Prostate gland (tissue), 2 donors: ENCODE measurements around the gene DIPK1C. TPM values are rescaled to one million over a fixed set of nuclear protein-coding genes. Genes with fewer than 3 reads are reported as not detected.

ENCODE experiments used
- DNase-seq: peaks from one replicate; pipeline ENCODE4 v3.0.0-alpha.2; 2019; ENCODE audit warnings: low spot score
- H3K27ac ChIP-seq, 2 donors: fragments of 200-600 bp; sonication (generic); 2 replicates each; pipeline ENCODE4 v1.5.1; 2017 to 2019
- H3K27me3 ChIP-seq: fragments of 200-600 bp; sonication (generic); replicated peaks from 2 replicates; pipeline ENCODE4 v1.5.1; 2019; ENCODE audit not compliant: insufficient read depth
- H3K36me3 ChIP-seq, 2 donors: fragments of 200-600 bp; sonication (generic); 1 replicate in 1 of 2; 2 replicates in 1 of 2; pipeline versions ENCODE4 v1.5.1 to v1.8.1; 2017 to 2019
- H3K4me1 ChIP-seq: fragments of 200-600 bp; sonication (generic); replicated peaks from 2 replicates; pipeline ENCODE4 v1.5.1; 2019
- H3K4me3 ChIP-seq, 2 donors: fragments of 200-600 bp; sonication (generic); 2 replicates each; pipeline ENCODE4 v1.5.1; 2017 to 2019
- H3K9me3 ChIP-seq: fragments of 200-600 bp; sonication (generic); 2 replicates; pipeline ENCODE4 v1.5.1; 2017
- POLR2A ChIP-seq: fragments of 450-650 bp; IDR thresholded peaks from one replicate; pipeline ENCODE4 v1.6.1; 2016; ENCODE audit warnings: antibody characterized with exemption, mild to moderate bottlenecking
- POLR2AphosphoS5 ChIP-seq: sonication (generic); formaldehyde crosslinking; IDR thresholded peaks from one replicate; pipeline ENCODE4 v1.6.1; 2017; ENCODE audit warnings: antibody characterized with exemption
- WGBS: methylation state at CpG from one replicate; pipeline ENCODE4 v1.1.5; 2018; 5-methylcytosine and 5-hydroxymethylcytosine counted together
- intact Hi-C: fragments of 100-400 bp; cut with DNase I; formaldehyde crosslinking; loops from one replicate; pipeline ENCODE4 v1.14.2; 2022
- total RNA-seq, 2 donors: library from RNA; depleted of rRNA; stranded (reverse); fragments of >200 nt; gene quantifications; one replicate each; pipeline ENCODE4 v1.1.0, GENCODE V29; 2016
- TF ChIP-seq, protein P1 (sequence below), 4 experiments: fragments of 200-600 bp in 2 of 4; fragments of 450-650 bp in 2 of 4; sonication (generic) in 2 of 4; IDR thresholded peaks; 1 replicate in 3 of 4; 2 replicates in 1 of 4; pipeline ENCODE4 v1.5.1; 2016 to 2019; ENCODE audit warnings: antibody characterized with exemption in 4 of 4, mild to moderate bottlenecking in 2 of 4, moderate library complexity in 2 of 4

DIPK1C gene
- total RNA-seq, 2 donors from 2014 or later = 10.8 TPM; not detected in 1

DNA sequence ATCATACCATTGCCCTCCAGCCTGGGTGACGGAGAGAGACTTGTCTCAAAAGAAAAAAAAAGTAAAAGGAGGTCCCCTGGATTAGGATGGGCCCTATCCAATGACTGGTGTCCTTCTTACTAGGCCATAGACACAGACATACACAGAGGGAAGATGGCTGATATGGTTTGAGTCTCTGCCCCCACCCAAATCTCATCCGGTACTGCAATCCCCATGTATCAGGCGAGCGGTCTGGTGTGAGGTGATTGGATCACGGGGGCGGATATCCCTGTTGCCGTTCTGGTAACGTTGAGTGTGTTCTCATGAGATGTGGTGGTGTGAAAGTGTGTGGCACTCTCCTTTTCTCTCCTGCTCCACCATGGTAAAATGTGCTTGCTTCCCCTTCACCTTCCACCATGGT lies 31.2 kb upstream of the DIPK1C start:
- Histone ChIP-seq H3K4me1 (no peaks in the 10 kb centered on the region), H3K27me3 (no peaks in the 10 kb centered on the region), H3K9me3 (no peaks in the 10 kb centered on the region), H3K36me3 (no peaks in the 10 kb centered on the region), H3K4me3 (no peak overlapping the region), H3K27ac (no peak overlapping the region)
- intact Hi-C loops = loop anchor here (5.0 kb wide), 1 partner anchor 131 kb away; no protein-coding TSS in a partner anchor
- no peak for DNase-seq
- TF ChIP-seq, protein P1, sequence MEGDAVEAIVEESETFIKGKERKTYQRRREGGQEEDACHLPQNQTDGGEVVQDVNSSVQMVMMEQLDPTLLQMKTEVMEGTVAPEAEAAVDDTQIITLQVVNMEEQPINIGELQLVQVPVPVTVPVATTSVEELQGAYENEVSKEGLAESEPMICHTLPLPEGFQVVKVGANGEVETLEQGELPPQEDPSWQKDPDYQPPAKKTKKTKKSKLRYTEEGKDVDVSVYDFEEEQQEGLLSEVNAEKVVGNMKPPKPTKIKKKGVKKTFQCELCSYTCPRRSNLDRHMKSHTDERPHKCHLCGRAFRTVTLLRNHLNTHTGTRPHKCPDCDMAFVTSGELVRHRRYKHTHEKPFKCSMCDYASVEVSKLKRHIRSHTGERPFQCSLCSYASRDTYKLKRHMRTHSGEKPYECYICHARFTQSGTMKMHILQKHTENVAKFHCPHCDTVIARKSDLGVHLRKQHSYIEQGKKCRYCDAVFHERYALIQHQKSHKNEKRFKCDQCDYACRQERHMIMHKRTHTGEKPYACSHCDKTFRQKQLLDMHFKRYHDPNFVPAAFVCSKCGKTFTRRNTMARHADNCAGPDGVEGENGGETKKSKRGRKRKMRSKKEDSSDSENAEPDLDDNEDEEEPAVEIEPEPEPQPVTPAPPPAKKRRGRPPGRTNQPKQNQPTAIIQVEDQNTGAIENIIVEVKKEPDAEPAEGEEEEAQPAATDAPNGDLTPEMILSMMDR (IDR thresholded peaks at IDR 0.05) = no peak
- no peak for TF ChIP-seq POLR2A
- 98% methylated on average over 8 of the region's 8 CpGs for WGBS

DNA sequence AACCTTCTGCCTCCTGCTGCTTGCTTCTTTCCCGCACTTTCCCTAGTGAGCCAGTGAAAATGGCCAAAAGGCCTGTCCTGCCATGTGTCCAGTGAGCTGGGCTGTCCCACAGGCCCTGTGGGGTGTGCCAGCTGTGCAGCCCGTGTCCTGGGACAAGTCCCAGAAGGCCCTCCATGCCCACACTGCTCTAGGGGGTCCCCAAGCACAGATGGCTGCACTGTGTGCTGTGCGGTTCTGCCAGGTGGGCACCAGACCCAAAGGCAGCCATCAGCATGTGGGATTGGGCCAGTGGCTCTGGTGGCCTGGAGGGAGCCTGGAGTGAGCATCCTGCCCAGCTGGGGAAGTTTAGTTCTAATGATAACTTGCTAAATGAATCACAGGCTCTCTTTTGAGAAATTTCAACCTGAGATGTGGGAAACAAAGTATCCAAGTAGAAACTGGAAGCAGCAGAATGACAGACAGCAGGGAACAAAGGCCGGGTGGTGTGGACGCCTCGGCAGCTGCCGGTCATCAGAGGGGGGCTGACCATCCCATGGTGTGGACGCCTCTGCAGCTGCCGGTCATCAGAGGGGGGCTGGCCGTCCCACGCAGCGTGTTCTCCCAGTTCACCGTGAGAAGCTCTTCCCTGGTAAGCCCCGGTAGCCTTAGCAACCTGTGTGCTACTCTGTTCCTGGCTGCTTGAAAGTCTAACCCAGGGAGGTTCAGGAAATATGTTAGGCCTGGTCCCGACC lies 29.2 kb upstream of the DIPK1C start:
- DNase-seq = no peak
- Histone ChIP-seq H3K27ac (peak overlapping the region; percentile 41 to 58), H3K36me3 (no peaks in the 10 kb centered on the region), H3K9me3 (no peaks in the 10 kb centered on the region), H3K4me1 (no peaks in the 10 kb centered on the region), H3K27me3 (no peaks in the 10 kb centered on the region), H3K4me3 (no peak overlapping the region)
- TF ChIP-seq POLR2AphosphoS5 (no peak), POLR2A (no peak)
- TF ChIP-seq, protein P1 (IDR thresholded peaks at IDR 0.05) = no peak
- intact Hi-C loops = loop anchor here (5.0 kb wide), 1 partner anchor 129 kb away; no protein-coding TSS in a partner anchor
- WGBS = 60% methylated on average over 15 of the region's 15 CpGs

DNA sequence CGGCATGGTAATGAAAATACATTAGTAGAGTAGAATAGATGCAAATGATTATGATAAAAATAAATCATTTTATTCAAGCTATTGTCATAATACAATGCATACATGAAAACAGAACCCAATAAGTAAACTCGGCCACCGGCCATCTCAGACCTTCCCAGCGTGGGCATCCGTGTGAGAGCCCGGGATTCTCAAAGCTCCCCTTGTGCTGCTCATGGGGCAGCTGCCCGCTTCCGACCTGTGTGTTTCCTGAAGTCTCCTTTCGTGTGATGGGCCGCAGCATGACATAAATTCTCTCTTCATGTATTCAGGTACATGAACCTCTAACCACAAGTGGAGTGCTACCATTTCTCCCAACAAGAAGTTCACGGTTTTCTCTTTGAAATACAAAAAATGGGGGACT lies 25.6 kb upstream of the DIPK1C start:
- H3K4me1 ChIP-seq = no peaks in the 10 kb centered on the region

DNA sequence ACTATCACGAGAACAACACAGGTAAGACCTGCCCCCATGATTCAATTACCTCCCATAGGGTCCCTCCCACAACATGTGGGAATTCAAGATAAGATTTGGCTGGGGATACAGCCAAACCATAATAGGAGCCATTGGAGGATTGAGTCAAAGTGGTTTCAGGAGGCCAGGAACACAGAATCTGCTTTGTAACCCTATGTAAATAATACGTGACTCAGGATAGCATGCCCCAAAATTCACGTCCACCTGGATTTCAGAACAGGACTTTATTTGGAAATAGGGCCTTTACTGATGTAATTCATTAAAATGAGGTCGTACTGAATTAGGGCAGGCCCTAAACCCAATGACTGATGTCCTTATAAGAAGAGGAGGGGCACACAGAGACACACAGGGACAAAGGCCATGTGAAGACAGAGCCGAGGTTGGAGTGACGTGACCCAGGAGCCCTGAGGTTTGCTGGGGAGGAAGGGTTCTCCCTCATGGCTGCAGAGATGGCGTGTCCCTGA lies 23.1 kb upstream of the DIPK1C start:
- H3K9me3 ChIP-seq = no peaks in the 10 kb centered on the region
- no peaks in the 10 kb centered on the region for H3K36me3 ChIP-seq
- no peaks in the 10 kb centered on the region for H3K27me3 ChIP-seq
- H3K4me3 ChIP-seq = no peak overlapping the region
- no peaks in the 10 kb centered on the region for H3K4me1 ChIP-seq
- intact Hi-C loops = no loop called here
- WGBS = 95% methylated on average over 7 of the region's 7 CpGs
- TF ChIP-seq POLR2A (no peak), POLR2AphosphoS5 (no peak)
- TF ChIP-seq, protein P1 (IDR thresholded peaks at IDR 0.05) = no peak
- no peak overlapping the region for H3K27ac ChIP-seq
- DNase-seq = no peak

More for the DNA sequence above, 25.6 kb upstream of the DIPK1C start:
- H3K9me3 ChIP-seq = no peaks in the 10 kb centered on the region
- no peaks in the 10 kb centered on the region for H3K36me3 ChIP-seq
- no peaks in the 10 kb centered on the region for H3K27me3 ChIP-seq
- no peak overlapping the region for H3K27ac ChIP-seq
- TF ChIP-seq POLR2AphosphoS5 (no peak), POLR2A (no peak)
- TF ChIP-seq, protein P1 (IDR thresholded peaks at IDR 0.05) = no peak
- no peak overlapping the region for H3K4me3 ChIP-seq
- intact Hi-C loops = no loop called here
- DNase-seq = no peak
- WGBS = 92% methylated on average over 11 of the region's 11 CpGs
